Breast epithelium (tissue), 4 donors: ENCODE results near the gene USP6. TPM values are rescaled to one million over a fixed set of nuclear protein-coding genes. Genes with fewer than 3 reads are reported as not detected.
"Not testable (repeated sequence)": the region's sequence is repeated elsewhere in the genome, so short reads cannot be mapped to it uniquely, and the experiment has no call there.

ENCODE experiments used
- DNase-seq, 2 donors: peaks; one replicate each; pipeline ENCODE4 v3.0.0-alpha.2; 2019; ENCODE audit warnings: low spot score in 2 of 2
- H3K27ac ChIP-seq, 2 donors: fragments of 200-600 bp; sonication (generic) in 1 of 2; one replicate each; pipeline ENCODE4 v1.5.1; 2016 to 2019; ENCODE audit warnings: mild to moderate bottlenecking in 1 of 2
- H3K27me3 ChIP-seq, 2 donors: fragments of 200-600 bp; sonication (generic) in 1 of 2; one replicate each; pipeline versions ENCODE4 v1.5.1 to v1.6.0; 2017 to 2019; ENCODE audit warnings: control low read depth in 1 of 2, mild to moderate bottlenecking in 1 of 2
- H3K36me3 ChIP-seq: fragments of 200-600 bp; one replicate; pipeline ENCODE4 v1.5.1; 2019
- H3K4me1 ChIP-seq, 2 donors: fragments of 200-600 bp; sonication (generic); one replicate each; pipeline ENCODE4 v1.5.1; 2016 to 2019; ENCODE audit warnings: control low read depth in 1 of 2
- H3K4me3 ChIP-seq, 3 donors: fragments of 200-600 bp; sonication (generic); 1 replicate in 2 of 3; 2 replicates in 1 of 3; pipeline ENCODE4 v1.5.1; 2016 to 2019; ENCODE audit warnings: mild to moderate bottlenecking in 3 of 3, moderate library complexity in 2 of 3
- H3K9me3 ChIP-seq, 2 donors: fragments of 200-600 bp; sonication (generic) in 1 of 2; one replicate each; pipeline ENCODE4 v1.5.1; 2016 to 2019; ENCODE audit warnings: control low read depth in 1 of 2
- CTCF ChIP-seq, 3 donors: fragments of 450-650 bp; IDR thresholded peaks; one replicate each; pipeline ENCODE4 v1.5.1; 2016 to 2017; ENCODE audit warnings: antibody characterized with exemption in 3 of 3, mild to moderate bottlenecking in 3 of 3, moderate library complexity in 3 of 3
- POLR2A ChIP-seq: fragments of 450-650 bp; IDR thresholded peaks from one replicate; pipeline ENCODE4 v1.6.1; 2016; ENCODE audit warnings: antibody characterized with exemption, mild to moderate bottlenecking, moderate library complexity
- POLR2AphosphoS5 ChIP-seq, 3 donors: sonication (generic); formaldehyde crosslinking; IDR thresholded peaks; one replicate each; pipeline ENCODE4 v1.6.1; 2017; ENCODE audit warnings: antibody characterized with exemption in 3 of 3
- intact Hi-C: fragments of 100-400 bp; cut with DNase I; formaldehyde crosslinking; loops from one replicate; pipeline ENCODE4 v1.15.1; 2023; ENCODE audit warnings: low total_unique reads
- total RNA-seq, 3 donors: library from RNA; depleted of rRNA; stranded (reverse); fragments of >200 nt; gene quantifications; one replicate each; pipeline ENCODE4 v1.1.0, GENCODE V29; 2016

Gene USP6
- total RNA-seq, 3 donors from 2014 or later, result 0.16 to 0.44 (median 0.33) TPM

- Histone ChIP-seq H3K9me3 (no peaks in the 10 kb centered on the region), H3K4me3 (no peak overlapping the region), H3K27ac (no peak overlapping the region), H3K27me3 (no peaks in the 10 kb centered on the region), H3K36me3 (no peaks in the 10 kb centered on the region), H3K4me1 (no peaks in the 10 kb centered on the region)
- TF ChIP-seq POLR2AphosphoS5 (IDR thresholded peaks at IDR 0.05) (no peak), CTCF (IDR thresholded peaks at IDR 0.05) (no peak), POLR2A (no peak)
- DNase-seq, result no peak
- intact Hi-C loops, result no loop called here
Observed at GRCh38 chr17:5133311-5133710, 17.5 kb downstream of the USP6 start.

GRCh38 chr17:5133961-5134360 is 18.1 kb downstream of the USP6 start:
- intact Hi-C loops, DNase-seq: not testable (repeated sequence)

GRCh38 chr17:5134571-5134970 is 18.7 kb downstream of the USP6 start:
- DNase-seq, H3K9me3 ChIP-seq, H3K27me3 ChIP-seq, intact Hi-C loops, H3K4me3 ChIP-seq, H3K27ac ChIP-seq, H3K4me1 ChIP-seq, H3K36me3 ChIP-seq: not testable (repeated sequence)

More at GRCh38 chr17:5133961-5134360, 18.1 kb downstream of the USP6 start:
- H3K27me3 ChIP-seq, H3K36me3 ChIP-seq, H3K4me3 ChIP-seq, H3K9me3 ChIP-seq, H3K27ac ChIP-seq, H3K4me1 ChIP-seq: not testable (repeated sequence)

GRCh38 chr17:5135131-5135712 is 19.4 kb downstream of the USP6 start:
- intact Hi-C loops, H3K27ac ChIP-seq, H3K27me3 ChIP-seq, H3K4me3 ChIP-seq, H3K4me1 ChIP-seq, H3K36me3 ChIP-seq, H3K9me3 ChIP-seq, DNase-seq: not testable (repeated sequence)

GRCh38 chr17:5135726-5136579 is 20.1 kb downstream of the USP6 start:
- intact Hi-C loops, result no loop called here
- TF ChIP-seq POLR2A, result no peak
- TF ChIP-seq CTCF (IDR thresholded peaks at IDR 0.05), result no peak
- TF ChIP-seq POLR2AphosphoS5 (IDR thresholded peaks at IDR 0.05), result no peak
- Histone ChIP-seq H3K4me3 (no peak overlapping the region), H3K27ac (no peak overlapping the region), H3K27me3 (no peaks in the 10 kb centered on the region), H3K9me3 (no peaks in the 10 kb centered on the region), H3K36me3 (no peaks in the 10 kb centered on the region), H3K4me1 (no peaks in the 10 kb centered on the region)
- no peak for DNase-seq

- H3K36me3 ChIP-seq, DNase-seq, H3K4me3 ChIP-seq, H3K4me1 ChIP-seq, H3K27me3 ChIP-seq, intact Hi-C loops, H3K9me3 ChIP-seq, H3K27ac ChIP-seq: not testable (repeated sequence)
Observed at GRCh38 chr17:5136580-5137412, 21.0 kb downstream of the USP6 start.

GRCh38 chr17:5137511-5138197 is 21.8 kb downstream of the USP6 start:
- H3K36me3 ChIP-seq, H3K4me1 ChIP-seq, H3K4me3 ChIP-seq, DNase-seq, H3K9me3 ChIP-seq, H3K27me3 ChIP-seq, intact Hi-C loops, H3K27ac ChIP-seq: not testable (repeated sequence)

GRCh38 chr17:5138198-5138544 is 22.3 kb downstream of the USP6 start:
- H3K27ac ChIP-seq, H3K27me3 ChIP-seq, H3K9me3 ChIP-seq, H3K4me3 ChIP-seq, intact Hi-C loops, DNase-seq, H3K36me3 ChIP-seq, H3K4me1 ChIP-seq: not testable (repeated sequence)
